Erythroblast (primary cell): ENCODE measurements around the gene RNF169.

ENCODE experiments used
- GATA1 ChIP-seq: IDR thresholded peaks from 2 replicates; pipeline ENCODE4 v1.6.1; 2011; ENCODE audit warnings: low read depth, mild to moderate bottlenecking, control low read depth, low read length, moderate library complexity
- POLR2A ChIP-seq: IDR thresholded peaks from 2 replicates; pipeline ENCODE4 v1.6.1; 2011; ENCODE audit warnings: mild to moderate bottlenecking, low read length

- TF ChIP-seq POLR2A (no peak), GATA1 (no peak)
Measured at GRCh38 chr11:74826901-74827300, 78.3 kb downstream of the RNF169 start.
